Stimulated activated memory B cell treated with anti-CD40 and anti-IgM and Interleukin-4, amounts not matched to agents 10 μg/mL and 1 μg/mL and 100 μg/mL, for 72 hours (primary cell): ENCODE measurements around the gene IGFBP5.

ENCODE experiments used
- ATAC-seq: fragments of 150-1000 bp; cut with Tn5 transposase; 2 replicates; pipeline ENCODE4 v1.10.0; 2021
- H3K27ac Mint-ChIP-seq: one replicate; pipeline ENCODE4 v1.8.0; 2022; ENCODE audit warnings: mild to moderate bottlenecking, mixed read lengths
- H3K27me3 Mint-ChIP-seq: one replicate; pipeline ENCODE4 v1.8.0; 2022; ENCODE audit warnings: mixed read lengths
- H3K36me3 Mint-ChIP-seq: one replicate; pipeline ENCODE4 v1.8.0; 2022; ENCODE audit warnings: mixed read lengths
- H3K4me1 Mint-ChIP-seq: one replicate; pipeline ENCODE4 v1.8.0; 2022; ENCODE audit warnings: mixed read lengths
- H3K4me3 Mint-ChIP-seq: one replicate; pipeline ENCODE4 v1.8.0; 2022; ENCODE audit warnings: mild to moderate bottlenecking, moderate library complexity, mixed read lengths
- H3K9me3 Mint-ChIP-seq: one replicate; pipeline ENCODE4 v1.8.0; 2022; ENCODE audit warnings: mixed read lengths

IGFBP5 gene

DNA sequence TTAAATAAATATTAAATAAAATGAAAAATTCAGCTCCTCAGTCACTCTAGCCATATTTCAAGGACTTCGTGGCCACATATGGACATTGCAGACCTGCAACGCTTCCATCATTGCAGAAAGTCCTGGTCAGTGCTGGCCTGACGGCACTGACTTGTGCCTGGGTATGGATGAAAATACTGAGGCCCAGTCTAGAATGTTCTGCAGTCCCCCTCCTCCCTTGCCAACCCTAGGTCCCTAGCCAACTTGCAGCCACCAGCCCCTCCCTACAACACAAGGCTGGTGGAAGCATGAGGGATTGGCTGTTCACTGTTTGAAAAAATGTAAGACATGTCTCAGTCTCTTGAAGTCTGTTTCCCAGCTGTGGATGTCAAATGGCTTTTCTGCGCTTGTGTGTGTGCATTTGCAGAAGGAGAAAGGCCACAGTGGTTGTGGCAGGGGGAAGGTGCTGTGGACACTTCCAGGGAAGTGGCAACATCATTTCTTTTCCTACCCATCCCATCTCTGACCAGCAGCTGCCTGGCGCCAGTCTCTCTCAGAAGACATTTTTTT is 9.9 kb downstream of the IGFBP5 start:
- Mint-ChIP-seq H3K4me1 (no peaks in the 10 kb centered on the region), H3K9me3 (no peaks in the 10 kb centered on the region), H3K4me3 (no peak overlapping the region), H3K27me3 (peaks cover 86% of the 10 kb centered on the region), H3K27ac (no peak overlapping the region), H3K36me3 (no peaks in the 10 kb centered on the region)
- ATAC-seq, result no peak

GRCh38 chr2:216683846-216684245 is 11.5 kb downstream of the IGFBP5 start:
- H3K36me3 Mint-ChIP-seq, result no peaks in the 10 kb centered on the region
- no peak overlapping the region for H3K27ac Mint-ChIP-seq
- H3K4me3 Mint-ChIP-seq, result no peak overlapping the region
- no peaks in the 10 kb centered on the region for H3K9me3 Mint-ChIP-seq
- peaks cover 86% of the 10 kb centered on the region for H3K27me3 Mint-ChIP-seq
- ATAC-seq, result no peak
- H3K4me1 Mint-ChIP-seq, result no peaks in the 10 kb centered on the region

DNA sequence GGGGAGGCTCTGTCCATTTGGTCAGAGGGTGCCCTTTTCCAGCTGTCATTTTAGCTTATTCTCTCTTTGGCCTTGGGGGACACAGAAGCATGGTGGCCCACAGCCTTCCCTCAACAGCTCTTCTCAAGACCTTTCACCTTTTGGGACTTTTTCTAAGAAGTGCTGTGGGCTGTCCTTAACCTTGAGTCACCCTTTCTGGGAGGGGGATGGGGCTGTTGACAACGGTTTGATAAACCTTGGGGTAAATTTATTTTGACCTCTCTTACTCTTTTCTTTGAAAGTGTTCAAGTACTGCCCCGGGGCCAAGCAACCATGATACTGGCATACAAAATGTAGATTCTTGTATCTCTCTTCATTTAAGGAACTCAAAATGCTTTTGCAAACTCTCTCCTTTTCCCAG is 13.7 kb downstream of the IGFBP5 start:
- Mint-ChIP-seq H3K36me3 (no peaks in the 10 kb centered on the region), H3K27ac (no peak overlapping the region), H3K27me3 (peaks cover 84% of the 10 kb centered on the region), H3K4me1 (no peaks in the 10 kb centered on the region), H3K9me3 (no peaks in the 10 kb centered on the region), H3K4me3 (no peak overlapping the region)
- no peak for ATAC-seq

DNA sequence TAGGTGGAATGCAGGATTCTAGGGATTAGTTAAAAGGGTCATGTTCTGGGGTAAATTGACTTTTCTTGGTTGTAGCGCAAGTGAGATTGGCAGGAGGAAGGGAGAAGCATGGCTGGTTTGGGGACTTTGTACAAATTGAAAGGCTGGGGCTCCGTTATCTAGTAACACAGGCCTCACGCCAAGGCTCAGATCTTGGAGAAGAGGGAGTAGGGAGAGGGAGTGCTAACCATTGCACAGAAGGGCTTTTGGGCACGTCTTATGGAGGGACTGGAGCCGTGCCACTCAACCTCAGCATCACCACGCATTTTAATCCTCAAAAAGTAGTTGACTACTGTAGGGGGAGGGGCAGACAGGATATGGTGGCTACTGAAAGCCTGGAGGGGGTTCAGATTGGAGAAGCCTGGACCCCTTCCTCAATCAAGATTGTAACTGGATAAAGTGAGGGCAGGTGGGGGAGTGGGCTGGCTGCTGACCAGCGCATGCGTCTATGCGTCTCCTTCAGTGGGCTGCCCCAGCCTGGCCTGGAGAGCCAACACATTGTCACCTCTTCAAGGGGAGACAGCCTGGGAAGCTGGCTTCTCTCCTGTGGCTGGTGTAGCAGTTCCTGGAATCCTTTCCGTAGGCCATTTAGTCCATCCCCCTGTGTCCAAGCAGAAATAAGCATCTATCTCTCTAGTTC is 14.3 kb downstream of the IGFBP5 start:
- Mint-ChIP-seq H3K9me3 (no peaks in the 10 kb centered on the region), H3K27me3 (peaks cover 81% of the 10 kb centered on the region), H3K4me1 (no peaks in the 10 kb centered on the region), H3K36me3 (no peaks in the 10 kb centered on the region), H3K4me3 (no peak overlapping the region), H3K27ac (no peak overlapping the region)
- ATAC-seq, result no peak

GRCh38 chr2:216679658-216680024 is 15.7 kb downstream of the IGFBP5 start:
- H3K4me1 Mint-ChIP-seq, result no peaks in the 10 kb centered on the region

GRCh38 chr2:216678813-216679657 is 16.3 kb downstream of the IGFBP5 start:
- no peak for ATAC-seq
- Mint-ChIP-seq H3K27me3 (peaks cover 62% of the 10 kb centered on the region), H3K36me3 (no peaks in the 10 kb centered on the region), H3K4me3 (no peak overlapping the region), H3K9me3 (no peaks in the 10 kb centered on the region), H3K4me1 (no peaks in the 10 kb centered on the region), H3K27ac (no peak overlapping the region)

More at GRCh38 chr2:216679658-216680024, 15.7 kb downstream of the IGFBP5 start:
- H3K27me3 Mint-ChIP-seq, result peaks cover 69% of the 10 kb centered on the region
- no peak overlapping the region for H3K4me3 Mint-ChIP-seq
- H3K27ac Mint-ChIP-seq, result no peak overlapping the region
- H3K9me3 Mint-ChIP-seq, result no peaks in the 10 kb centered on the region
- no peaks in the 10 kb centered on the region for H3K36me3 Mint-ChIP-seq
- ATAC-seq, result no peak

DNA sequence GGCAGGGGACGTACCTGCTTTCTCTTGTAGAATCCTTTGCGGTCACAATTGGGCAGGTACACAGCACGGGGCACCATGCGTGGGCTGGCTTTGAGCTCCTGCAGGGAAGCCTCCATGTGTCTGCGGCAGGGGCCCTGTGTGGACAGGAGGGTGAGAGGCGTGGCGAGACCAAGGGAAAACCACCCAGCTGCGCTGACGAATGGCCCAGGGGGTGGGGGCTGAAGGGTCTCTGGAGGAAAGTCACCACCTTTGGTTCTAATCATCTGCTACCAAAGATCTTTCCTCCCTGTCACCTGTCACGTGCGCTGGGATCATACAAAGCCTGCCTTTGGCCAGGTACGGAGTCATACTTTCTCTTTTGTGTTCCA is 17.3 kb downstream of the IGFBP5 start:
- no peak for ATAC-seq
- H3K27ac Mint-ChIP-seq, result no peak overlapping the region
- H3K27me3 Mint-ChIP-seq, result peaks cover 53% of the 10 kb centered on the region
- H3K4me1 Mint-ChIP-seq, result no peaks in the 10 kb centered on the region
- H3K9me3 Mint-ChIP-seq, result no peaks in the 10 kb centered on the region
- no peaks in the 10 kb centered on the region for H3K36me3 Mint-ChIP-seq
- H3K4me3 Mint-ChIP-seq, result no peak overlapping the region

DNA sequence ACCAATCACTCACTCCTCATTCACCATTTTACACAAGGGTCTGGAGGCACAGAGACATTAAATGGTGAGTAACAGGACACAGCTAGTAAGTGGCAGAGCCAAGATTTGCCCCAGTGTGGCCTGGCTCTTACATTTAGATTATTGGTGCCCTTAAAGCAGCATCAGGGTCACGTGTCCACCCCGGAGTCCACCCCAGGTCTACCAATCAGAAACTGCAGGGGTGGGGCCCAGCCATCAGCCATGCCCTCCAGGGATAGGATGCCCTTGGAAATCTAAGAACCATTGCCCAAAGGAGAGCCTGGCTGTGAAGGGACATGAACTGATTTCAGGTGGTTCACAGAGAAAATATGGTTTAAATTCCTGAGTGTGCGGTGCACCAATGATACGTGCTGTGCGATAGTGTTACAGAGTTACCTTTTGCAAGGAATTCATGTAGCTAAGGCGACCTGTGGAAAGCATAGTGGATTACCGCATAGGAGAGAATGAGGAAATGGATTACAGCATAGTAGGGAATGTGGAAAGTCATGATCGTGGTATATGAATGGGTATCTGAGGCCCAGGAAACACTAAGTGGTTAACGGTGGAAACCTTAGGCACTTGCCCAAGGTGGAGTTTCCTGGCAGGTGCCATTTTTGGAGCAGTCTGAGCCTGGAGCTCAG is 17.8 kb downstream of the IGFBP5 start:
- no peak overlapping the region for H3K4me3 Mint-ChIP-seq
- H3K27ac Mint-ChIP-seq, result no peak overlapping the region
- no peaks in the 10 kb centered on the region for H3K4me1 Mint-ChIP-seq
- peaks cover 48% of the 10 kb centered on the region for H3K27me3 Mint-ChIP-seq
- no peaks in the 10 kb centered on the region for H3K9me3 Mint-ChIP-seq
- no peak for ATAC-seq
- no peaks in the 10 kb centered on the region for H3K36me3 Mint-ChIP-seq

DNA sequence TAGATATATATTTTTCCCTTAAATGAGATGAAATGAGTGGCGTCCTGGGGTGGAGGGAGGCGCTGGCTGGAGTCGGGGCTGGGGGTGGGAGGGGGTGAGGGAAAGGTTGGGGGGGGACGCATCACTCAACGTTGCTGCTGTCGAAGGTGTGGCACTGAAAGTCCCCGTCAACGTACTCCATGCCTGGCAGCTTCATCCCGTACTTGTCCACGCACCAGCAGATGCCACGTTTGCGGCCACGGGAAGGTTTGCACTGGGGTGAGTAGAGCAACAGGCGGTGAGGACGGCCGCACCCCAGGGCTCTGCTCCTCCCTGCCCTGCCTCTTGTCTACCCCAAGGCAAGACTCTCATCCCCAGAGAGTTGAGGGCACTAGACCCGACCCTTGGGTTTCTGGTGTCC is 18.7 kb downstream of the IGFBP5 start:
- Mint-ChIP-seq H3K27ac (no peak overlapping the region), H3K4me3 (no peak overlapping the region)

GRCh38 chr2:216674376-216674775 is 21.0 kb downstream of the IGFBP5 start:
- Mint-ChIP-seq H3K9me3 (no peaks in the 10 kb centered on the region), H3K4me1 (no peaks in the 10 kb centered on the region), H3K27ac (no peak overlapping the region), H3K27me3 (peaks cover 36% of the 10 kb centered on the region), H3K36me3 (no peaks in the 10 kb centered on the region), H3K4me3 (no peak overlapping the region)
- no peak for ATAC-seq

More for the DNA sequence above, 18.7 kb downstream of the IGFBP5 start:
- no peaks in the 10 kb centered on the region for H3K9me3 Mint-ChIP-seq
- no peaks in the 10 kb centered on the region for H3K4me1 Mint-ChIP-seq
- peaks cover 38% of the 10 kb centered on the region for H3K27me3 Mint-ChIP-seq
- no peaks in the 10 kb centered on the region for H3K36me3 Mint-ChIP-seq
- no peak for ATAC-seq

DNA sequence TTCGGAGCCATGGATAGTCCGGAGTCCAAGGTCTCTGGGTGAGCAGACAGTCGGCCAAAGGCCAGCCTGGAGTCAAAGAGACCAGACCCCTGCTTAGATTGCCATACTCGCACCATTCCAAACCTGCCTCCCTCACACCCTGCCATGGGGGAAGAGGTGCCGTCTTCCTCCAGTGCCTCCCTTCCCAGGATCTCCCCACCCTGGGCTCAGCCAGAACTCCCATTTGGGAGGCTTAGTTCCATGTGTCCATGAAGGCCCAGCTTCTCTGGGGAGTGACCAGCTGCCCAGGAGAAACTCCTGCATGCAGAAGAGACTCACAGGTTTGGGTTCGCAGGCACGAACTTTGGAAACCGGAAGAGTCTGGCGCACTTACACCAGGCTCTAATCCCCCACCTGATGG is 21.7 kb downstream of the IGFBP5 start:
- Mint-ChIP-seq H3K27ac (no peak overlapping the region), H3K27me3 (peaks cover 36% of the 10 kb centered on the region), H3K36me3 (no peaks in the 10 kb centered on the region), H3K4me3 (no peak overlapping the region), H3K4me1 (no peaks in the 10 kb centered on the region), H3K9me3 (no peaks in the 10 kb centered on the region)
- no peak for ATAC-seq

GRCh38 chr2:216673021-216673420 is 22.3 kb downstream of the IGFBP5 start:
- ATAC-seq, result peak; percentile 16
- Mint-ChIP-seq H3K9me3 (no peaks in the 10 kb centered on the region), H3K4me1 (no peaks in the 10 kb centered on the region), H3K27me3 (peaks cover 40% of the 10 kb centered on the region), H3K27ac (no peak overlapping the region), H3K36me3 (no peaks in the 10 kb centered on the region), H3K4me3 (no peak overlapping the region)

- no peak for ATAC-seq
- Mint-ChIP-seq H3K27ac (no peak overlapping the region), H3K36me3 (no peaks in the 10 kb centered on the region), H3K9me3 (no peaks in the 10 kb centered on the region), H3K4me1 (no peaks in the 10 kb centered on the region), H3K4me3 (no peak overlapping the region), H3K27me3 (peaks cover 40% of the 10 kb centered on the region)
Observed at GRCh38 chr2:216672466-216672865, 22.9 kb downstream of the IGFBP5 start.

DNA sequence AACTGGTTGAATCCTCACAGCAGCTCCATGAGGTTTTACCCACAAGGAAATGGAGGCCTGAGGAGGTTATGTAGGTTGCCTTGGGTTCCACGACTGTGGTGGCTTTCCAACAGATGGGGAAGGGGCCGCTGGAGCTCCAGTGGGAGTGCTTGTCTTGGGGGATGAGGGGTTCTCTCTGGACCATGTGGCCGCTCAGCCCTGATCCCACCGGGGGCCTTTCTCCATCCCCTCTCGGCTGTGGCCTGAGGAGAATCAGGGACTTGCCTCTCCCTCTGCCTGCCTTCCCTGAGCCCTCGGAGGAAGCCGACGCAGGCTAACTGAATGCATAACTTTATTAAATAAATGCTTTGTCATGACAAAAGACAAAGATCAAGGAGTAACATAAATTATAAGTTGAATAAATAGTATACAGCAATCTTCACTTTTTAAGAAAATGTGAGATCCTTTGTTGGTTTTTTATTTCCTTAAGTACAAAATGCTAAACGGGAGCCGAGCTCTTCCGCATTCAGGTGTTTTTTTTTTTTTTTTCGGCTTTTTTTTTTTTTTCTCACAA is 23.5 kb downstream of the IGFBP5 start:
- Mint-ChIP-seq H3K27me3 (peaks cover 40% of the 10 kb centered on the region), H3K4me3 (no peak overlapping the region), H3K4me1 (no peaks in the 10 kb centered on the region), H3K9me3 (no peaks in the 10 kb centered on the region), H3K36me3 (no peaks in the 10 kb centered on the region), H3K27ac (no peak overlapping the region)
- no peak for ATAC-seq

- Mint-ChIP-seq H3K27ac (no peak overlapping the region), H3K9me3 (no peaks in the 10 kb centered on the region), H3K36me3 (no peaks in the 10 kb centered on the region), H3K4me3 (no peak overlapping the region), H3K27me3 (peaks cover 48% of the 10 kb centered on the region), H3K4me1 (peaks cover 5% of the 10 kb centered on the region)
- no peak for ATAC-seq
Observed at GRCh38 chr2:216671081-216671411, 24.3 kb downstream of the IGFBP5 start.
